ENCODE data around the gene NME8.

DNA sequence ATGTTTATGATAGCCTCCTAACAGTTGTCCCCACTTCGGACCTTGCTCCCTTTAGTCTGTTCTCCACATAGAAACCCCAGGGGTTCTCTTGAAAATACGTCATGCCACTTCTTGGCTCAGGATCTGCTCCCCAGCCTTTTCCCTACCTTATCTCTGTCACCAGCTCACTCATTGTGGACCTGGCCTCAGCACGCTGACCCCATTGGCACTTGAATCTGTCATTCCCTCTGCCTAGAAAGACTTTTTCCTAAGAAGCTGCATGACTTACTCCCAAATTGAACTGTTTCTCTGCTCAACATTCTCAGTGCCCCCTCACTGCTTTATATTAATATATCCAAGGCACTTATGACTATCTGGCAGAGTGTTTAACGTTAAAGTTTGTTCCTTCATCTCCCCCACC, 80.5 kb downstream of the NME8 start:
- TF ChIP-seq, protein P1, sequence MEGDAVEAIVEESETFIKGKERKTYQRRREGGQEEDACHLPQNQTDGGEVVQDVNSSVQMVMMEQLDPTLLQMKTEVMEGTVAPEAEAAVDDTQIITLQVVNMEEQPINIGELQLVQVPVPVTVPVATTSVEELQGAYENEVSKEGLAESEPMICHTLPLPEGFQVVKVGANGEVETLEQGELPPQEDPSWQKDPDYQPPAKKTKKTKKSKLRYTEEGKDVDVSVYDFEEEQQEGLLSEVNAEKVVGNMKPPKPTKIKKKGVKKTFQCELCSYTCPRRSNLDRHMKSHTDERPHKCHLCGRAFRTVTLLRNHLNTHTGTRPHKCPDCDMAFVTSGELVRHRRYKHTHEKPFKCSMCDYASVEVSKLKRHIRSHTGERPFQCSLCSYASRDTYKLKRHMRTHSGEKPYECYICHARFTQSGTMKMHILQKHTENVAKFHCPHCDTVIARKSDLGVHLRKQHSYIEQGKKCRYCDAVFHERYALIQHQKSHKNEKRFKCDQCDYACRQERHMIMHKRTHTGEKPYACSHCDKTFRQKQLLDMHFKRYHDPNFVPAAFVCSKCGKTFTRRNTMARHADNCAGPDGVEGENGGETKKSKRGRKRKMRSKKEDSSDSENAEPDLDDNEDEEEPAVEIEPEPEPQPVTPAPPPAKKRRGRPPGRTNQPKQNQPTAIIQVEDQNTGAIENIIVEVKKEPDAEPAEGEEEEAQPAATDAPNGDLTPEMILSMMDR (conservative IDR thresholded peaks at IDR 0.05; ENCODE audit: low read depth, low read length): no peak
- no peak for TF ChIP-seq EZH2 (IDR thresholded peaks at IDR 0.05; ENCODE audit: low read length, unreplicated experiment)
